IMR-90 (cell line): ENCODE measurements around the gene S1PR3. TPM values are rescaled to one million over a fixed set of nuclear protein-coding genes. Genes with fewer than 3 reads are reported as not detected.

ENCODE experiments used
- ATAC-seq: fragments of 200-7000 bp; cut with Tn5 transposase; 2 replicates; pipeline ENCODE4 v1.9.1; 2020; ENCODE audit warnings: low read depth, mild to moderate bottlenecking, moderate library complexity
- BruUV-seq: library from RNA; stranded (reverse); fragments of 400-500 nt; replicated peaks from 2 replicates; lab custom pipeline; 2021; lab: Mats Ljungman, UMichigan
- CTCF ChIA-PET: fragments of 300-600 bp; formaldehyde crosslinking; extraction: SDS; loops from one replicate; lab custom pipeline; 2021; ENCODE audit warnings: antibody characterized with exemption; lab: Yijun Ruan, JAX
- POLR2A ChIA-PET: fragments of 300-600 bp; sonication (Branson Sonifier 250); formaldehyde crosslinking; loops from one replicate; lab custom pipeline; 2022; ENCODE audit warnings: antibody characterized with exemption; ENCODE audit not compliant: unreplicated experiment; lab: Charles Lee
- DNase-seq: peaks from one replicate; pipeline ENCODE4 v3.0.0; 2013
- H2AFZ ChIP-seq: replicated peaks from 2 replicates; pipeline ENCODE3; 2013; ENCODE audit warnings: low read length, mild to moderate bottlenecking; ENCODE audit not compliant: poor library complexity
- H2AK5ac ChIP-seq: 2 replicates; pipeline ENCODE4 v1.6.1; 2013; ENCODE audit warnings: low read depth, low read length, inconsistent platforms
- H2AK9ac ChIP-seq: replicated peaks from 2 replicates; pipeline ENCODE3; 2013; ENCODE audit warnings: mild to moderate bottlenecking, low read depth, low read length, moderate library complexity; ENCODE audit not compliant: poor library complexity
- H2BK120ac ChIP-seq: 2 replicates; pipeline ENCODE4 v1.6.1; 2013; ENCODE audit warnings: low read depth, low read length, inconsistent platforms
- H2BK15ac ChIP-seq: 3 replicates; pipeline ENCODE4 v1.6.1; 2013; ENCODE audit warnings: low read depth, low read length, inconsistent platforms
- H2BK20ac ChIP-seq: 2 replicates; pipeline ENCODE4 v1.6.1; 2013; ENCODE audit warnings: low read depth, mild to moderate bottlenecking, inconsistent platforms, low read length, moderate library complexity
- H2BK5ac ChIP-seq: 2 replicates; pipeline ENCODE4 v1.6.1; 2013; ENCODE audit warnings: mild to moderate bottlenecking, low read depth, low read length, inconsistent platforms; ENCODE audit not compliant: poor library complexity, severe bottlenecking
- H3K14ac ChIP-seq: replicated peaks from 2 replicates; pipeline ENCODE4 v1.6.1; 2013; ENCODE audit warnings: low read depth, low read length, inconsistent platforms
- H3K18ac ChIP-seq: 2 replicates; pipeline ENCODE4 v1.6.1; 2013; ENCODE audit warnings: low read depth, low read length, control low read depth
- H3K23ac ChIP-seq: 2 replicates; pipeline ENCODE4 v1.6.1; 2013; ENCODE audit warnings: low read depth, low read length, inconsistent platforms
- H3K27ac ChIP-seq: 2 replicates; pipeline ENCODE4 v1.5.1; 2013; ENCODE audit warnings: mild to moderate bottlenecking, control low read depth, low read length; ENCODE audit not compliant: insufficient read depth
- H3K27me3 ChIP-seq: 2 replicates; pipeline ENCODE4 v1.6.1; 2013; ENCODE audit warnings: low read length; ENCODE audit not compliant: control insufficient read depth, insufficient read depth
- H3K36me3 ChIP-seq: 2 replicates; pipeline ENCODE4 v1.6.1; 2013; ENCODE audit warnings: low read length, mixed read lengths; ENCODE audit not compliant: control insufficient read depth, insufficient read depth
- H3K4ac ChIP-seq: 2 replicates; pipeline ENCODE4 v1.6.1; 2013; ENCODE audit warnings: low read depth, low read length, inconsistent platforms
- H3K4me1 ChIP-seq: 2 replicates; pipeline ENCODE4 v1.6.1; 2013; ENCODE audit warnings: low read length, mixed read lengths; ENCODE audit not compliant: control insufficient read depth, insufficient read depth
- H3K4me2 ChIP-seq: 2 replicates; pipeline ENCODE4 v1.6.1; 2013; ENCODE audit warnings: low read depth, mild to moderate bottlenecking, control low read depth, low read length, moderate library complexity
- H3K4me3 ChIP-seq: 2 replicates; pipeline ENCODE4 v1.5.1; 2013; ENCODE audit warnings: low read depth, mild to moderate bottlenecking, control low read depth, low read length, moderate library complexity; ENCODE audit not compliant: insufficient read depth
- H3K56ac ChIP-seq: 2 replicates; pipeline ENCODE4 v1.6.1; 2013; ENCODE audit warnings: low read length, inconsistent platforms; ENCODE audit not compliant: insufficient read depth; ENCODE audit errors: extremely low read depth
- H3K79me1 ChIP-seq, 2 experiments: 2 replicates each; pipeline ENCODE4 v1.6.1; 2013; ENCODE audit warnings: low read length in 2 of 2, inconsistent platforms in 1 of 2, low read depth in 1 of 2
- H3K9ac ChIP-seq: 2 replicates; pipeline ENCODE4 v1.6.1; 2013; ENCODE audit warnings: low read depth, low read length, control low read depth
- H3K9me1 ChIP-seq: 2 replicates; pipeline ENCODE4 v1.6.1; 2013; ENCODE audit warnings: low read length, inconsistent platforms; ENCODE audit not compliant: insufficient read depth
- H3K9me3 ChIP-seq: 2 replicates; pipeline ENCODE4 v1.6.1; 2013; ENCODE audit warnings: low read length; ENCODE audit not compliant: control insufficient read depth, insufficient read depth
- H4K20me1 ChIP-seq: 2 replicates; pipeline ENCODE4 v1.6.1; 2013; ENCODE audit warnings: low read length, inconsistent platforms; ENCODE audit not compliant: insufficient read depth
- H4K5ac ChIP-seq: 2 replicates; pipeline ENCODE4 v1.6.1; 2013; ENCODE audit warnings: mild to moderate bottlenecking, low read depth, low read length, control low read depth
- H4K8ac ChIP-seq, 2 experiments: 2 replicates each; pipeline ENCODE4 v1.6.1; 2013; ENCODE audit warnings: low read depth in 2 of 2, low read length in 2 of 2, control low read depth in 1 of 2, inconsistent platforms in 1 of 2
- H4K91ac ChIP-seq: 2 replicates; pipeline ENCODE4 v1.6.1; 2013; ENCODE audit warnings: low read depth, low read length, inconsistent platforms; ENCODE audit not compliant: insufficient read depth
- BHLHE40 ChIP-seq: fragments of 150-350 bp; IDR thresholded peaks from 2 replicates; pipeline ENCODE4 v1.6.1; 2016; ENCODE audit warnings: mild to moderate bottlenecking, low read depth, low read length
- CEBPB ChIP-seq: IDR thresholded peaks from 2 replicates; pipeline ENCODE4 v1.6.1; 2012; ENCODE audit warnings: low read depth, low read length, improper control_type of control experiment
- CHD1 ChIP-seq: IDR thresholded peaks from 2 replicates; pipeline ENCODE4 v1.6.1; 2012; ENCODE audit warnings: low read depth, low read length, improper control_type of control experiment
- FOS ChIP-seq: fragments of 150-350 bp; IDR thresholded peaks from 2 replicates; pipeline ENCODE4 v1.6.1; 2016; ENCODE audit warnings: low read depth, low read length
- MAFK ChIP-seq: IDR thresholded peaks from 2 replicates; pipeline ENCODE4 v1.6.1; 2012; ENCODE audit warnings: low read depth, low read length, improper control_type of control experiment
- MAZ ChIP-seq: IDR thresholded peaks from 2 replicates; pipeline ENCODE4 v1.6.1; 2012; ENCODE audit warnings: low read depth, mild to moderate bottlenecking, low read length, improper control_type of control experiment, moderate library complexity, borderline replicate concordance
- MXI1 ChIP-seq: IDR thresholded peaks from 2 replicates; pipeline ENCODE4 v1.6.1; 2012; ENCODE audit warnings: low read depth, mild to moderate bottlenecking, low read length, moderate library complexity, borderline replicate concordance
- POLR2A ChIP-seq: IDR thresholded peaks from 2 replicates; pipeline ENCODE4 v1.6.1; 2012; ENCODE audit warnings: mild to moderate bottlenecking, low read depth, low read length
- RAD21 ChIP-seq: IDR thresholded peaks from 2 replicates; pipeline ENCODE4 v1.6.1; 2012; ENCODE audit warnings: low read length, improper control_type of control experiment
- RCOR1 ChIP-seq: IDR thresholded peaks from 2 replicates; pipeline ENCODE4 v1.6.1; 2012; ENCODE audit warnings: mild to moderate bottlenecking, low read length, improper control_type of control experiment; ENCODE audit not compliant: insufficient replicate concordance
- RFX5 ChIP-seq: IDR thresholded peaks from 2 replicates; pipeline ENCODE4 v1.8.0; 2012; ENCODE audit warnings: low read depth, mild to moderate bottlenecking, low read length, moderate library complexity
- SMC3 ChIP-seq: fragments of 150-350 bp; IDR thresholded peaks from 2 replicates; pipeline ENCODE4 v1.6.1; 2016; ENCODE audit warnings: low read depth, mild to moderate bottlenecking, antibody characterized with exemption, low read length, moderate library complexity
- WGBS, 2 experiments: methylation state at CpG; one replicate each; pipeline versions ENCODE4 v1.1.5 to v1.1.7; 2013; ENCODE audit warnings: missing lambda C conversion rate in 2 of 2; ENCODE audit not compliant: insufficient read length in 1 of 2; ENCODE audit errors: extremely low coverage in 2 of 2; 5-methylcytosine and 5-hydroxymethylcytosine counted together
- dilution Hi-C: fragments of 300-500 bp; cut with HindIII; formaldehyde crosslinking; loops from one replicate; pipeline ENCODE4 v1.14.3; 2018; ENCODE audit warnings: low sequenced_read_pairs; ENCODE audit not compliant: unreplicated experiment
- in situ Hi-C: fragments of 300-500 bp; cut with MboI; formaldehyde crosslinking; loops from 3 replicates; pipeline ENCODE4 v1.14.3; 2019; ENCODE audit warnings: low sequenced_read_pairs, inconsistent platforms, mixed read lengths
- intact Hi-C: fragments of 100-400 bp; cut with micrococcal nuclease; formaldehyde crosslinking; loops from 2 replicates; pipeline ENCODE4 v1.10.0; 2022
- polyA plus RNA-seq, 3 experiments: library from polyadenylated mRNA; depleted of rRNA; stranded (reverse); fragments of >200 nt; gene quantifications; 2 replicates each; pipeline ENCODE4 v1.2.3, GENCODE V29; 2012; ENCODE audit warnings: low replicate concordance in 1 of 3
- total RNA-seq: library from RNA; depleted of rRNA; stranded (reverse); fragments of >200 nt; gene quantifications from 2 replicates; pipeline ENCODE4 v1.2.3, GENCODE V29; 2012
- TF ChIP-seq, protein P1 (sequence below): conservative IDR thresholded peaks from 2 replicates; pipeline ENCODE4 v1.5.1; 2012; ENCODE audit warnings: mild to moderate bottlenecking, low read depth, low read length, improper control_type of control experiment
- TF ChIP-seq, protein P2 (sequence below): fragments of 150-350 bp; IDR thresholded peaks from 2 replicates; pipeline ENCODE4 v1.6.1; 2016; ENCODE audit warnings: low read depth, mild to moderate bottlenecking, low read length, moderate library complexity, borderline replicate concordance
- TF ChIP-seq, protein P3 (sequence below): fragments of 150-350 bp; IDR thresholded peaks from 2 replicates; pipeline ENCODE4 v1.6.1; 2017; ENCODE audit warnings: mild to moderate bottlenecking, antibody characterized with exemption, low read length, low read depth

Gene S1PR3
- total and polyA plus RNA-seq, 2 of the 4 experiments (the other 2 are of a cell fraction), result 28.4 to 28.7 TPM

DNA sequence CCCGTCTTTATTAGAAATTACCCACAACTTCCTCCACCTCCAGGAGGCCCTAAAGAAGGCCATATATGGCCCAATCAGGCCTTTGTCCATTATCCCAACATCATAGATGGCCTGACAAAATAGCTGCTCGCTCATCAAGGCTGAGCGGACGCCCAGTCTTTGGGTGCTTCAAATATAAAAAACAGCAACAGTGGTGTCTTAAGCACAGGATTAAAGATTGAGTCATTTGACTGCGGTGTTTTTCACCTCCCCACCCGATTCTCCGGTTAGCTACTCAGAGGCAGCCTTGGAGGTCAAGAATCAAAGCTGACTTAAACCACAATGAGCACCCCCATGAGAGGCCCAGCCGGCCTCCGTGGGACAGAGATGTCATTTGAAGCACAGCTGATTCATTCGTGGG, 18.8 kb downstream of the S1PR3 start:
- Histone ChIP-seq H4K20me1 (no peaks in the 10 kb centered on the region), H4K91ac (no peak overlapping the region), H2BK5ac (no peak overlapping the region), H3K18ac (no peak overlapping the region), H3K23ac (no peak overlapping the region), H3K79me1 (no peaks in the 10 kb centered on the region), H4K5ac (no peak overlapping the region), H3K14ac (no peak overlapping the region), H3K4me3 (no peak overlapping the region), H3K27me3 (no peaks in the 10 kb centered on the region), H3K4me2 (no peak overlapping the region), H2BK15ac (no peak overlapping the region), H4K8ac (no peak overlapping the region), H3K4ac (no peak overlapping the region), H2AK9ac (no peak overlapping the region), H3K36me3 (peaks cover 19% of the 10 kb centered on the region), H2AK5ac (no peak overlapping the region), H3K9me3 (no peaks in the 10 kb centered on the region), H2BK120ac (no peak overlapping the region), H3K9me1 (peaks cover 5% of the 10 kb centered on the region; the same call in 1 of the 2 replicates), H2BK20ac (no peak overlapping the region), H3K9ac (no peak overlapping the region), H3K56ac (no peak overlapping the region), H3K27ac (no peak overlapping the region), H3K4me1 (no peaks in the 10 kb centered on the region), H2AFZ (no peak overlapping the region)
- ATAC-seq, result no peak
- ChIA-PET CTCF (no interaction called here), POLR2A (no interaction called here)
- in situ Hi-C loops (loop anchor here (25.0 kb wide), 2 partner anchors 1048 to 1323 kb away; partner anchors contain the start of gene CDK20), intact Hi-C loops (no loop called here), dilution Hi-C loops (no loop called here)
- BruUV-seq, result no TSS peak
- TF ChIP-seq BHLHE40 (no peak), RAD21 (no peak), CEBPB (no peak), SMC3 (no peak), POLR2A (no peak), FOS (no peak), MAZ (no peak), RCOR1 (no peak), CHD1 (no peak), MXI1 (no peak), RFX5 (no peak), MAFK (no peak)
- TF ChIP-seq, protein P1, sequence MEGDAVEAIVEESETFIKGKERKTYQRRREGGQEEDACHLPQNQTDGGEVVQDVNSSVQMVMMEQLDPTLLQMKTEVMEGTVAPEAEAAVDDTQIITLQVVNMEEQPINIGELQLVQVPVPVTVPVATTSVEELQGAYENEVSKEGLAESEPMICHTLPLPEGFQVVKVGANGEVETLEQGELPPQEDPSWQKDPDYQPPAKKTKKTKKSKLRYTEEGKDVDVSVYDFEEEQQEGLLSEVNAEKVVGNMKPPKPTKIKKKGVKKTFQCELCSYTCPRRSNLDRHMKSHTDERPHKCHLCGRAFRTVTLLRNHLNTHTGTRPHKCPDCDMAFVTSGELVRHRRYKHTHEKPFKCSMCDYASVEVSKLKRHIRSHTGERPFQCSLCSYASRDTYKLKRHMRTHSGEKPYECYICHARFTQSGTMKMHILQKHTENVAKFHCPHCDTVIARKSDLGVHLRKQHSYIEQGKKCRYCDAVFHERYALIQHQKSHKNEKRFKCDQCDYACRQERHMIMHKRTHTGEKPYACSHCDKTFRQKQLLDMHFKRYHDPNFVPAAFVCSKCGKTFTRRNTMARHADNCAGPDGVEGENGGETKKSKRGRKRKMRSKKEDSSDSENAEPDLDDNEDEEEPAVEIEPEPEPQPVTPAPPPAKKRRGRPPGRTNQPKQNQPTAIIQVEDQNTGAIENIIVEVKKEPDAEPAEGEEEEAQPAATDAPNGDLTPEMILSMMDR, result no peak
- TF ChIP-seq, protein P2, sequence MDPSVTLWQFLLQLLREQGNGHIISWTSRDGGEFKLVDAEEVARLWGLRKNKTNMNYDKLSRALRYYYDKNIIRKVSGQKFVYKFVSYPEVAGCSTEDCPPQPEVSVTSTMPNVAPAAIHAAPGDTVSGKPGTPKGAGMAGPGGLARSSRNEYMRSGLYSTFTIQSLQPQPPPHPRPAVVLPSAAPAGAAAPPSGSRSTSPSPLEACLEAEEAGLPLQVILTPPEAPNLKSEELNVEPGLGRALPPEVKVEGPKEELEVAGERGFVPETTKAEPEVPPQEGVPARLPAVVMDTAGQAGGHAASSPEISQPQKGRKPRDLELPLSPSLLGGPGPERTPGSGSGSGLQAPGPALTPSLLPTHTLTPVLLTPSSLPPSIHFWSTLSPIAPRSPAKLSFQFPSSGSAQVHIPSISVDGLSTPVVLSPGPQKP, result no peak
- TF ChIP-seq, protein P3, sequence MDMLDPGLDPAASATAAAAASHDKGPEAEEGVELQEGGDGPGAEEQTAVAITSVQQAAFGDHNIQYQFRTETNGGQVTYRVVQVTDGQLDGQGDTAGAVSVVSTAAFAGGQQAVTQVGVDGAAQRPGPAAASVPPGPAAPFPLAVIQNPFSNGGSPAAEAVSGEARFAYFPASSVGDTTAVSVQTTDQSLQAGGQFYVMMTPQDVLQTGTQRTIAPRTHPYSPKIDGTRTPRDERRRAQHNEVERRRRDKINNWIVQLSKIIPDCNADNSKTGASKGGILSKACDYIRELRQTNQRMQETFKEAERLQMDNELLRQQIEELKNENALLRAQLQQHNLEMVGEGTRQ, result no peak
- WGBS, 2 experiments, result 100% methylated on average over 1 of the region's 10 CpGs; no CpG with 5 or more reads in 1 of the 2 experiments
- DNase-seq, result no peak
